ENCODE results near the gene PGC.

Gene PGC

GRCh38 chr6:41730531-41731436, 16.4 kb downstream of the PGC start:
- no peak for DNase-seq (ENCODE audit: low read depth, low spot score)
- no peak overlapping the region for H3K4me3 ChIP-seq (ENCODE audit: low read depth, low read length)
- in situ Hi-C loops (cut with HindIII; ENCODE audit: low sequenced_read_pairs): no loop called here
- no peak for TF ChIP-seq CTCF (IDR thresholded peaks at IDR 0.05; ENCODE audit: low read depth, low read length)

- DNase-seq (ENCODE audit: low read depth, low spot score): no peak
- no peak overlapping the region for H3K4me3 ChIP-seq (ENCODE audit: low read depth, low read length)
- TF ChIP-seq CTCF (IDR thresholded peaks at IDR 0.05; ENCODE audit: low read depth, low read length): no peak
- in situ Hi-C loops (cut with HindIII; ENCODE audit: low sequenced_read_pairs): no loop called here
Observed at GRCh38 chr6:41729624-41730023, 17.6 kb downstream of the PGC start.

- no peak for TF ChIP-seq CTCF (IDR thresholded peaks at IDR 0.05; ENCODE audit: low read depth, low read length)
- in situ Hi-C loops (cut with HindIII; ENCODE audit: low sequenced_read_pairs): no loop called here
- no peak for DNase-seq (ENCODE audit: low read depth, low spot score)
- no peak overlapping the region for H3K4me3 ChIP-seq (ENCODE audit: low read depth, low read length)
Observed at GRCh38 chr6:41728954-41729353, 18.2 kb downstream of the PGC start.

- H3K4me3 ChIP-seq (ENCODE audit: low read depth, low read length): no peak overlapping the region
- in situ Hi-C loops (cut with HindIII; ENCODE audit: low sequenced_read_pairs): no loop called here
- TF ChIP-seq CTCF (IDR thresholded peaks at IDR 0.05; ENCODE audit: low read depth, low read length): no peak
- no peak for DNase-seq (ENCODE audit: low read depth, low spot score)
Observed at GRCh38 chr6:41728073-41728936, 18.9 kb downstream of the PGC start.

GRCh38 chr6:41727705-41728072, 19.5 kb downstream of the PGC start:
- in situ Hi-C loops (cut with HindIII; ENCODE audit: low sequenced_read_pairs): no loop called here
- H3K4me3 ChIP-seq (ENCODE audit: low read depth, low read length): no peak overlapping the region
- no peak for DNase-seq (ENCODE audit: low read depth, low spot score)
- no peak for TF ChIP-seq CTCF (IDR thresholded peaks at IDR 0.05; ENCODE audit: low read depth, low read length)

- in situ Hi-C loops (cut with HindIII; ENCODE audit: low sequenced_read_pairs): no loop called here
- no peak for TF ChIP-seq CTCF (IDR thresholded peaks at IDR 0.05; ENCODE audit: low read depth, low read length)
- DNase-seq (ENCODE audit: low read depth, low spot score): no peak
- no peak overlapping the region for H3K4me3 ChIP-seq (ENCODE audit: low read depth, low read length)
Observed at GRCh38 chr6:41726876-41727275, 20.3 kb downstream of the PGC start.

All from astrocyte of the spinal cord (primary cell).